NCI-H226 (cell line): Measurements from ENCODE around the gene ADAMTS17.

Source experiments
- DNase-seq: peaks from one replicate; pipeline ENCODE4 v3.0.0-alpha.2; 2015

The ADAMTS17 gene

GRCh38 chr15:100193277-100193860, 148.4 kb downstream of the ADAMTS17 start:
- no peak for DNase-seq

- peak; percentile 59 for DNase-seq
Observed at GRCh38 chr15:100192097-100193080, 149.4 kb downstream of the ADAMTS17 start.

- no peak for DNase-seq
Observed at GRCh38 chr15:100191161-100191560, 150.6 kb downstream of the ADAMTS17 start.

- no peak for DNase-seq
Observed at GRCh38 chr15:100190675-100191074, 151.1 kb downstream of the ADAMTS17 start.

- peak; percentile 38 for DNase-seq
Observed at GRCh38 chr15:100189849-100190248, 151.9 kb downstream of the ADAMTS17 start.

GRCh38 chr15:100189319-100189718, 152.5 kb downstream of the ADAMTS17 start:
- DNase-seq: no peak

GRCh38 chr15:100187677-100188076, 154.1 kb downstream of the ADAMTS17 start:
- no peak for DNase-seq

- no peak for DNase-seq
Observed at GRCh38 chr15:100186960-100187359, 154.8 kb downstream of the ADAMTS17 start.

- no peak for DNase-seq
Observed at GRCh38 chr15:100186366-100186765, 155.4 kb downstream of the ADAMTS17 start.

GRCh38 chr15:100183921-100184495, 157.8 kb downstream of the ADAMTS17 start:
- DNase-seq: no peak

- no peak for DNase-seq
Observed at GRCh38 chr15:100180921-100181320, 160.9 kb downstream of the ADAMTS17 start.

GRCh38 chr15:100175406-100176114, 166.2 kb downstream of the ADAMTS17 start:
- no peak for DNase-seq

- DNase-seq: no peak
Observed at GRCh38 chr15:100174904-100175275, 166.9 kb downstream of the ADAMTS17 start.

GRCh38 chr15:100174159-100174903, 167.4 kb downstream of the ADAMTS17 start:
- no peak for DNase-seq

GRCh38 chr15:100172356-100173024, 169.3 kb downstream of the ADAMTS17 start:
- no peak for DNase-seq

GRCh38 chr15:100171411-100171810, 170.4 kb downstream of the ADAMTS17 start:
- DNase-seq: no peak

- no peak for DNase-seq
Observed at GRCh38 chr15:100170291-100171210, 171.2 kb downstream of the ADAMTS17 start.

- DNase-seq: no peak
Observed at GRCh38 chr15:100169615-100170290, 172.0 kb downstream of the ADAMTS17 start.

- DNase-seq: no peak
Observed at GRCh38 chr15:100168787-100169186, 173.0 kb downstream of the ADAMTS17 start.

- DNase-seq: no peak
Observed at GRCh38 chr15:100167884-100168375, 173.8 kb downstream of the ADAMTS17 start.
